LoVo (cell line): ENCODE data around the gene CTNNAL1.
"Not testable (repeated sequence)": the region's sequence is repeated elsewhere in the genome, so short reads cannot be mapped to it uniquely, and the experiment has no call there.

ENCODE experiments used
- DNase-seq: peaks from one replicate; pipeline ENCODE4 v3.0.0-alpha.2; 2016; ENCODE audit warnings: low spot score

CTNNAL1 gene

DNA sequence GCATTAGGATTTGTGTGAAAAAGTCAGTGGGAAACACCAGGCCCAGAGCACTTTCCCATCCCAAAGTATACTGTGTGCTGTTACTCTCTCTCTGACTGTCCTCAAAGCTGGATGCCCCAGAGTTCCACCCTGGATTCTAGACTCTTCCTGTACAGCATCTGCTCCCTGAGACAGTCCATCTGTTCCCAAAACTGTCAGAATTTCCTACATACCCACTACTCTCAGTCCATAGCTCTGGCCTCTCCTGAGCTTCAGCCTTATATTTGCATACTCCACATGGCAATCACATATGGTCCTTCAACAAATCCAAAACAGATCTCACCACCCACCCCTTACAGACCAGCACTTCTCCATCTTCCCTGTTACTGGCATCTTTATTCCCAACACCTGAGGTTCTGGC is 88.8 kb downstream of the CTNNAL1 start:
- no peak for DNase-seq

DNA sequence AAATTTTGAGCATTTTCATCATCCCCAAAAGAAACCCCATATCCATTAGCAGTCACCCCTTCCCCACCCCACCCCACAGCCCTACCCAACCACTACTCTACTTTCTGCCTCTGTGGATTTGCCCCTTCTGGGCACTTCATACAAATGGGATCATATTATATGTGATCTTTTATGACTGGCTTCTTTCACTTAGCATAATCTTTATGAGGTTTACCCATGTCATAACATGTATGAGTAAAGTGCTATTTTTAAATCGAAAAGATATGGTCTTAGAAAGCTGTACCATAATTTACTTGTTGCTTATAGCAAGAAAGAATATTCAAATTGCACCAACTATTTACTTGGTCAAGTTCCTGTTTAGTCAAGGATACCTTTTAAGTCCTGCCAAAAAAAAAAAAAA is 92.1 kb downstream of the CTNNAL1 start:
- no peak for DNase-seq

DNA sequence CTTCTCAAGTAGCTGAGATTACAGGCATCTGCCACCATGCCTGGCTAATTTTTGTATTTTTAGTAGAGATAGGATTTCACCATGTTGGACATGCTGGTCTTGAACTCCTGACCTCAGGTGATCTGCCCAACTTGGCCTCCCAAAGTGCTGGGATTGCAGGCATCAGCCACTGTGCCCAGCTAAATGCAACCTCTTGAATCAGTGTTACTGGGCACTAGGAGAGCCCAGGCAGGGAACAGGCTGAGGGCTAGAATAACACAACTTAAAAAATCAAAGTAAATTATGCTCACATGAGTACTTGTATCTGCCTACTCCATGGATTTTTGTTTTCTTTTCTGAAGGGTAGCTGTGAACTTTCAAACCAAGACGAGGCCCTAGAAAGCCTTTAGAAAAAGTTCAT is 92.9 kb downstream of the CTNNAL1 start:
- not testable (repeated sequence) for DNase-seq

DNA sequence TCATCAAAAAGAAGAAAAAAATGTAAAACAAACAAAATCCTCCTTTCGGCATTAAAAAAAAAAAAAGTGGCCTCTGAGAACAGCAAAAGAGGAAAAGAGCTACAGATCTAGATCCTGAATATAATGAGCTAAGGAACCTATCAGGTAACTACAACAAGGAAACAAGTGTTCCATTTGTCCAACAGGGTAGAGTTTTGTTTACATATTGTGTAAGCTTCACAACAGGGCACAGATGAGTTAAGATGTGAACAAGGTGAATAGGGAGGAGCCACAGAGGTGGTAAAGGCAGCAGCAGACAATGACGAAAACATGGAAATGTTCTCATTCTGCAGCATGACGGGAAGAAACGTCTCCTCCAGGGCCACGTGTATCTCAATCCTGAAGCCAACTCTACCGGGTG is 93.8 kb downstream of the CTNNAL1 start:
- DNase-seq, result no peak

DNA sequence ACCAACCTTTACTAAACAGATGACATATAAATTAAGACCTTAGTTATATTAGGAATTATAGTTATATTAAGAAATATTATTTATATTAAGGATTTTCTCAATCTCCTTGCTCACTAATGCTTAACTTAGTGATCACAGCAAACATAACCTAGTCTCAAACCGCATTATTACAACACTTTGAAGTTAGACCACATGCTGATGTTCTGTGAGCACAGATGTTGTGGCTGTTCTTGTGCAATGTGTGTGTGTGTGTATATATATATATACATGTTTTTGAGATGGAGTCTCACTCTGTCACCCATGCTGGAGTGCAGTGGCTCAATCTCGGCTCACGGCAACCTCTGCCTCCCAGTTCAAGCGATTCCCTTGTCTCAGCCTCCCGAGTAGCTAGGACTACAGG is 99.9 kb downstream of the CTNNAL1 start:
- DNase-seq, result no peak

DNA sequence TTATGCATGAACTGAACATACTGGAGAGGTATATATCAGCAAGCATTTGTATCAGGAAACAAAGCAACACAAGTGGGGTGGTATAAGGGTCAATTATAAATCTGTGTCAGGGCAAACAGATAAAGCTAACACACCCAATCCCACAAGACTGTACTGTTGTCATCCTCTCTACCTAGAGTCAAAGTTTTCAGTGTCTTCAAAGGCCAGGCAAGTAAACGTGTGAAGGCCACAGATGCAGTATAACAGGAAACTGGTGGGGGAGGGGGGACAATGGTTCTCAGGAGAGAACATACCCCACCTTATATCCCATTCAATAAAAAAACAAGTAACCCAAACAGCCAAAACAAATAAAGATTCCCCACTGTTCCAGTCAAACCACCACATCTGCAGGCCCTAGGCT is 101.5 kb downstream of the CTNNAL1 start:
- no peak for DNase-seq

DNA sequence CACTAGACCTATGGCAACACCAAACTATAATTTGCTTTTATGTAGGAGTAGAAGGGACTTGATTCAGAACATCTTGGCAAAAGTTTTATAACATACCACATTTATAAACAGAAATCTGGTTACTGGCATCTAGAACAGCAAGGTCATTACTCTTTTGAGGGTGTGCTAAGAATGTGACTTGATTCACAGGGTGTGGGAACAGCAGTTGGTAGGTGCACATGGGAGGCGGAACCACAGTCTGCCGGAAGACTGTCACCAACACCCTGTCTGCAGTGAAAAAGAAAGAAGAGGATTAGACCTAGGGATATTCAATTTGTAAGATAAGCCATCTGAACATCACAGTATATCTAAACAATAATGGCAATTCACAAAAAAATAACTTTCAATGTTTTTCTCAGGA is 102.4 kb downstream of the CTNNAL1 start:
- no peak for DNase-seq

DNA sequence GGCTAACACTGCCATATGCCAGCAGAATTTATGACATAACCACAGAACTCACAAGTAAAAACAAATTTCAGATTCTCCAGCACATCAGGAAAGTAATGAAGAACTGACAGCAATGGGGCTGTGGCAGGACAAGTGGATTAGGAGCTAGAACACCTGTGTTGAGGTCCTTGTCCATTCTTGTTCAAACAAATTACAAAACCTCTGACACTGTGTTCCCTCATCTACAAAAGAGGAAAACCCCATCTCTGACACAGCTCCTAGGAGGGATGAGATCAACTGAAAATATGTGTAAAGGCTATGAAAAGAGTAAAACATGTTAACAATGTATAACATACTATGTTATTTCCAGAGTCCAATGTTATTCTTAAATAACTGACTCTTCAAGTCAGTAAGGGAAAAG is 102.9 kb downstream of the CTNNAL1 start:
- DNase-seq, result no peak

DNA sequence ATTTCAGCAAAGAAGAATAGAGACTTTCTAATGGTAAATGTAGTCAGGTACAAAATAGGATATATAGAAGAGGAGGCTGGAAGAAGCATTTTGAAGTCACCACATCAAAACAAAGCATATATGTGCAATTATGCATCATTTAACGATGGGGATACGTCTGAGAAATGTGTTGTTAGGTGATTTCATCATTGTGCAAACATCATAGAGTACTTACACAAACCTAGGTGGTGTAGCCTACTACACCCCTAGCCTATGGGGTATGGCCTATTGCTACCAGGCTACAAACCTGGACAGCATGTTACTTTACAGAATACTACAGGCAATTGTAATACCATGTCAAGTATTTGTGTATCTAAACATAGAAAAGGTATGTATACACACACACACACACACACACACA is 107.8 kb downstream of the CTNNAL1 start:
- no peak for DNase-seq

DNA sequence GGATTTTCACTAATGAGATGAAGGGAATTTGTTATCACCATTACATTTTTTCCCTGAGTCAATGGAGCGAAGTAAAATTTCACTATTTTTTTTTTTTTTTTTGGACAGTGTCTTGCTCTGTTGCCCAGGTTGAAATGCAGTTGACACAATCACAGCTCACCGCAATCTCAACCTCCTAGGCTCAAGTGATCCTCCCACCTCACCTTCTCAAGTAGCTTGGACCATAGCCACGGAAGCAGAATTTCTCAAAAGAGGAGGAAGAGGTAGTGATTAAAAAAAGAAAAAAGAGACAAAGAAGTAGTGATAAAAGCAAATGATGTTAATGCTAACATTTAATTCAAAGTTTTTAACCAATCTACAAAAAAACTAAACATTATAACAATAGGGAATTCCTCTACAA is 109.1 kb downstream of the CTNNAL1 start:
- no peak for DNase-seq

DNA sequence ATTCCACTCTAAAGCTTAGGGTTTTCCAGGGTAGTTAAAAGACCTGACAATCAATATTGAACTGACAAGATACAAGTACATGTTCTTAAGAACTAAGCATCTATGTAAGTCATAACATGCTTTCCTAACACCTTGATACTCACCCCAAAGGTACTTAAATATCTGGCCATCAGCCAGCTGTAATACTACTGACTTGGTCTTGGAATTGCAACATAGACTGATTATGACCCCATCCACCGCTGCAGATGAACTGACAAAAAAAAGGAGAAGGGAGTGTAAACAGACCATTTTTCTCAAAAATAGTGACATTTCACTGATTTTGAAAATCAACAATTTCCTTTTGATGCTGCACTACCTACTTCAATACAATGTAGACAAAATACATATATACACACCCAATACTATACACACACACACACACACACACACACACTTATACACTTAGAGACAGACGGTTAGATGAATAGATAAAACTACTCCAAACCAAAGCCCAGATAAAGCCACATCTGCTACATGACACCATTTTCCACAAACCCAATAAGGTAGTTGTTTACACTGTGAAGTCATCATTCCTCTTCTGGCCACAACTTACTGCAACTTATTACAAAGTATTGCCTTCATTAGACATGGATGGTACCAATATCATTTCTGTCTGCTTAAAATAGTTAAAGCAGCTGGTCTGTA is 109.7 kb downstream of the CTNNAL1 start:
- no peak for DNase-seq

DNA sequence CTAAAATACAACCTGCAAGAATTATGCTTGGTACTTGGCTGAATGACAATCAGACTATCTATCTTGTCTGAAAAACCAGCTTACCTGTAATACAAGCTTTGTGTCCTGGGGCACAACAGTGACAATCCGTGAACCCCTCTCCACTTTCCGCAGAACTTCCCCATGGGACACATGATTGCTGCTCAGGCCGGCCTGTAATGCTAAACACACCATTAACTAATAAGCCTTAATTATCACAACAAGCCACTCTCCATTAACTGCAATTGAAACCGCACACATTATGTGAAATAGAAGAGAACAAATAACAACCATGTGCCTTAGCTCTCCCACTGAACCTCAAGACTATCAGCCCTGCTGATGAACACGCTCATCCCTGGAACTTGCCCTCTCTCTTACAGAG is 113.1 kb downstream of the CTNNAL1 start:
- no peak for DNase-seq

DNA sequence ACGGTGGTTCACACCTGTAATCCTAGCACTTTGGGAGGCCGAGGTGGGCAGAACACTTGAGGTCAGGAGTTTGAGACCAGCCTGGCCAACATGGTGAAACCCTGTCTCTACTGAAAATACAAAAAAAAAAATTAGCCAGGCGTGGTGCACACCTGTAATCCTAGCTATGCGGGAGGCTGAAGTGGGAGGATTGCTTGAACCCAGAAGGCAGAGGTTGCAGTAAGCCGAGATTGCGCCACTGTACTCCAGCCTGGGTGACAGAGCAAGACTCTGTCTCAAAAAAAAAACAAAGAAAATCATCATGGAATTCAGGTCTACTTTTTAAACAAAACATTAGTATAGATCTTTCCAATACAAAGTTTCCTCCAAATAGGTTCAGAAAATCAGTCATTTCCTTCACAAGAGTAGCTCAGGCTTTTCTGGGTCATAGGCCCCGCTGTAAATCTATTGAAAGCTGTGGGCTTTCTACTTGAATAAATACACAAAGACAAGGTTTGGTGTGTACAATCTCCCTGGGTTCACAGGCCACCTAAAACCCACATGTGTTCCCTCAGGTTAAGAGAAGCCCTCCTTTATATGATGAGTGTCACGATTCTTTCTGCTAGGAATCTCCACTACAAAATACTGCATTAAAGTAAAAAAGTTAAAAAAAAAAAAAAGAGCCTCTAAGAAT is 114.1 kb downstream of the CTNNAL1 start:
- DNase-seq, result not testable (repeated sequence)

DNA sequence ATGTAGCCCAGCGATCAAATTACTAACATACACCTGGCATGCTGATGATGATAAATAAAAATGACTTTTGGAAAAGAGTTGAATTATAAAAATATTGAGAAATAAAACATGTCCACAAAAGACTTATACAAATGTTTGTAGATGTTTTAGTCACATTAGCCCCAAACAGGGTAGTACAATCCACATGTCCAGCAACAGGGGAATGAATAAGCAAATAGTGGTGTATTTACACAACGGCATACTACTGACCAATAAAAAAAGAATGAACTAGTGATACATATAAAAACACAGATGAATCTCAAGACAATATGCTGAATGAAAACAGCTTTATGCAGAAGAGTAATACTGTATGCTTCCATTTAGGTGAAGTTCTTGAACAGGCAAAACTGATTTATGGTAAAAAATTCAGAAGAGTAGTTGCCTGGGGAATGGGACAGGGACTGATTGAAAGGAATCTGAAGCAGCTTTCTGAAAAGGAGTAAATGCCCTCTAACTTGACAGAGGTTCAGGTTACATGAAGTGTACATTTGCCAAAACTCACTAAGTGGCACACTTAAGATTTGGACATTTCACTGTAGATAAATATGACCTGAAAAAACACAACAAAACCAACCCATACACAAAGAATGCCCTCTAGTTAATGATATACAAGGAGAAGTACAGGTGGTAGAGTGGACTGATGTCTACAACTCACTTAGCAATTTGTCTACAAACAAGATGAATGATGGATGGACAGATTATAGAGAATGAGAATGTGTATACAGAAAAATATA is 115.8 kb downstream of the CTNNAL1 start:
- DNase-seq, result no peak

DNA sequence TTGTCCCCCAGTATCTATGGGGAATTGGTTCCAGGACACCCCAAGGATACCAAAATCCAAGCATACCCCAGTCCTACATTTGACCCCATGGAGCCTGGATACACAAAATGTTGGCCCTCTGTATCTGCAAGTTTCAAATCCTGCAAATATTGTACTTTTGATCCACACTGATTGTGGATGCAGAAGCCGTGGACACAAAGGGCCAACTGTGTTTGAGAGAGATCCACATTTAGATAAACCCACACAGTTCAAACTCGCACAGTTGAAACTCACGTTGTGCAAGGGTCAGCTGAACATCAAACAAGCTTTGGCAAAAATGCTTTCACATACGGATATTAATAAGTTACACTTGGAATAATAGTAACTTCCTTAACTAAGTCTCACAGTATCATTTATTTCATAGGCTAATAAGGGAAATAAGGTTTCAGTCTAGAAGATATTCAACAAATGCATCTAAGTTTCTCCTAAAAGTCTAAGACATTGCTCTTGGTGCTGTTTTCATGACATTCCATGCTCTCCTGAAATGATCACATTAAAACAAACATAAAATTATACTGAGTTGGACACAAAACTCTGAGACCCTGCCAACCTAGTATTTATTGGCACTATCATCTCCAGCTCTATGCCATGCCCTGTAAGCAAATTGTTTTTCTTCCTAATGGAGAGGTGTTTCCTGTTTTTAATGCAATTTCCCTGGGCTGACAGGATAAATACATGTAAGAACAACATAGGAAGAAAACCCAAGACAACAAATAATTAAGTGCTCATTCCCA is 118.9 kb downstream of the CTNNAL1 start:
- no peak for DNase-seq
